Measurements from ENCODE around the gene SRCIN1.

GRCh38 chr17:38569701-38570512 lies 35.8 kb downstream of the SRCIN1 start:
- TF ChIP-seq SIN3A (IDR thresholded peaks at IDR 0.05; ENCODE audit: borderline replicate concordance, insufficient read depth, low read length) (no peak), FOXP2 (optimal IDR thresholded peaks at IDR 0.05; ENCODE audit: borderline replicate concordance, extremely low read depth, extremely low read length, insufficient read depth) (no peak), TAF1 (IDR thresholded peaks at IDR 0.05; ENCODE audit: borderline replicate concordance, insufficient read depth, low read length) (no peak)
